DOHH2 (cell line): Measurements from ENCODE around the gene KLHL21.

Experiments used
- CTCF ChIP-seq: fragments of 200-600 bp; sonication (generic); IDR thresholded peaks from one replicate; pipeline ENCODE4 v1.5.1; 2014; ENCODE audit warnings: antibody characterized with exemption, mild to moderate bottlenecking, low read depth, low read length; ENCODE audit not compliant: poor library complexity, severe bottlenecking
- EZH2phosphoT487 ChIP-seq: fragments of 200-600 bp; sonication (generic); IDR thresholded peaks from 2 replicates; pipeline ENCODE4 v1.6.1; 2017; ENCODE audit warnings: borderline replicate concordance, mild to moderate bottlenecking, antibody characterized with exemption, low read length, moderate library complexity, mixed read lengths

GRCh38 chr1:6599141-6599975 is 3.3 kb downstream of the KLHL21 start:
- no peak for TF ChIP-seq CTCF
- no peak for TF ChIP-seq EZH2phosphoT487
